Ovary (tissue), 3 donors: ENCODE results near the gene CCDC57.

Experiments used
- CTCF ChIP-seq, 3 donors: fragments of 450-650 bp in 2 of 3; fragments of 200-600 bp in 1 of 3; IDR thresholded peaks; one replicate each; pipeline versions ENCODE4 v1.5.1 to v1.8.0; 2016 to 2022; ENCODE audit warnings: antibody characterized with exemption in 3 of 3, mild to moderate bottlenecking in 1 of 3
- POLR2A ChIP-seq: fragments of 450-650 bp; IDR thresholded peaks from one replicate; pipeline ENCODE4 v1.6.1; 2017; ENCODE audit warnings: antibody characterized with exemption, mild to moderate bottlenecking, moderate library complexity
- donor health status: DM: no; HTN: no; CAD: no.

DNA sequence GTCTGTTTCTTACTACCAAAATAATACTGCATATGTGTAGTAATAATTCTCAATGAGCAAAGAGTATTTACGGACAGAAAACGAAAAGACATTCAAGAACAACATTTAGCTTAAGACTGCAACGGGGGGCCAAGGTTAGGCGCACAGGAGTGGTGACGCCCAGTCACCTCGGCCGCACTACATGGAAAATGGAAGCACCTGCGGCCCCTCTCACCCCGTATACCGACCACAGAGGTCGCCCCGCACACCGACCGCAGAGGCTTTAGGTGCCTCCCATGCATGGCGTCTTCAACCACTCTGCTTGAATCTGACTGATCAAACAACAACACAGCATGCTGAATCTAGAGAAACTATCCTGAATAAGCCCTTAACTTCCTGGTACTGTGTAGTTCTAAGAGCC lies 26.4 kb downstream of the CCDC57 start:
- TF ChIP-seq POLR2A (no peak), CTCF (IDR thresholded peaks at IDR 0.05) (no peak)
